NCI-H345 (cell line): ENCODE data around the gene MYO7A.

ENCODE experiments used
- DNase-seq: peaks from one replicate; lab custom pipeline; 2025; lab: John Stamatoyannopoulos, UW

Gene MYO7A

GRCh38 chr11:77111946-77112345 is 16.1 kb upstream of the MYO7A start:
- DNase-seq: no peak

GRCh38 chr11:77112641-77113381 is 15.2 kb upstream of the MYO7A start:
- no peak for DNase-seq

DNA sequence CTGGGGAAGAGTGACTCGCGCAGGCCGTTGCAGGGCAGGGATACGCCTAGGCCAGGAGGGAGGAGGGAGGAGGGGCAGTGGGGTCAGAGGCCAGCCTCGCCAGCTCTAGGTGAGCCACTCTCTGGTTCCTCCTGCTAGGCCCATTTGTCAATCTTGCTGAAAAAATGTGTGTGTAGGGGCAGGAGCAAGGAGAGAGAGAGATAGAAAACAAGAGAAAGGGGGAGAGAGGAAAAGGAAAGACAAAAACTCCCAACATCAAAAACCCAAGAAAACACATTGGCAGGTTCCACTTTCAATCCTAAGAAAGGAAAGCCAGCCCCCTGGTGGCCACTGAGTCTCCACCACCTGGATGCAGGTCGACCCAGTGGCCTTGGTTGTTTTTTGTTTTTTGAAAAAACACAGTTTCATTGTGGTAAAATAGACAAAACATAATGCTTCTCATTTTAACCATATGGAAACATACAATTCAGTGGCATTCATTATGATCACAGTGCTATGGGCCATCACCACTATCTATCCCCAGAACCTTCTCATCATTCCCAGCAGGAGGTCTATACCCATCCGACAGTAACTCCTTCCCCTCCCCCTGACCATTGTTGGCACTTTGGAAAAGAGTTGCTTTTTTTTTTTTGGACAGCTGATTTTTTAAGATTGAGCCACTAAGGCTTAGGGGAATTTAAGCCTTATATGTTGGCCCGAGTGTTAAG is 14.5 kb upstream of the MYO7A start:
- no peak for DNase-seq

DNA sequence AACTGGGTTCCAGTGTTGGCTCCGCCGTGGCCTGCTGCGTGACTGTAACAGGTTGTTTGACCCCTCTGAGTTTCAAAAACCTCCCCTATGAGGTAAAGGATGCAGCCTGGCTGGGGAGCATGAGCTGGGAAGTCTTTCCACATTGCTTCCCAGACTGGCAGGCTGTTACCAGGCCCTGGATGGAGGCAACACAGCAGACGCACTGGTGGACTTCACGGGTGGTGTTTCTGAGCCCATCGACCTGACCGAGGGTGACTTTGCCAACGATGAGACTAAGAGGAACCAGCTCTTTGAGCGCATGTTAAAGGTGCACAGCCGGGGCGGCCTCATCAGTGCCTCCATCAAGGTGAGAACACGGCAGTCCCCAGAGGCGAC is 14.0 kb upstream of the MYO7A start:
- no peak for DNase-seq

DNA sequence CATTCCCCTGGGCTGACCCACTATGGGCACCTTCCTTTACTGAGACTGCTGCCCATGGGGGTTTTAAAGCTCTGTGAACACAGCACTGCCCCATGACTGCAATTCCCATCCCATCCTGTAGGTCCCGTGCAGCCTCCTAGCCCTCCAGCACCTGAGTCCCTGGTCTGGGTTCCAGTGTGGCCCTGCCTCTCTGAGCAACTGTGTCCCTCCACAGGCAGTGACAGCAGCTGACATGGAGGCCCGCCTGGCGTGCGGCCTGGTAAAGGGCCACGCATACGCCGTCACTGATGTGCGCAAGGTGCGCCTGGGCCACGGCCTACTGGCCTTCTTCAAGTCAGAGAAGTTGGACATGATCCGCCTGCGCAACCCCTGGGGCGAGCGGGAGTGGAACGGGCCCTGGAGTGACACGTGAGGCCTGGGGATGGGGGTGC is 12.8 kb upstream of the MYO7A start:
- no peak for DNase-seq

DNA sequence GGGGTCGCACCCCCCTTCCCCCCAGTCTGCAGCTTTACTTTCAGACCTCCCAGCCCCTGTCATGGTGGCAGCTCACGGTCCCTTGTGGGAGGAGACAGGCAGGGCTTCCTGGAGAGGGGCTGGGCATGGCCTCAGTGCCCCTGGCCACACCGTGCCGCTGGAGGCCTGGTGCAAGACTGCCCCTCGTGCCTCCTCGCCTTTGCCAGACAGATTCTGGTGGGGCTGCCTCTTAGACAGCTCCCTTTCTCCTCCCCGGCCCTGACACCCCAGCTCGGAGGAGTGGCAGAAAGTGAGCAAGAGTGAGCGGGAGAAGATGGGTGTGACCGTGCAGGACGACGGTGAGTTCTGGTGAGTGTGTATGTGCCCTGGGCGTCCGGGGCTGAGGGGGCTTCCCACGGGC is 12.1 kb upstream of the MYO7A start:
- DNase-seq: no peak

GRCh38 chr11:77117492-77117891 is 10.6 kb upstream of the MYO7A start:
- DNase-seq: no peak

DNA sequence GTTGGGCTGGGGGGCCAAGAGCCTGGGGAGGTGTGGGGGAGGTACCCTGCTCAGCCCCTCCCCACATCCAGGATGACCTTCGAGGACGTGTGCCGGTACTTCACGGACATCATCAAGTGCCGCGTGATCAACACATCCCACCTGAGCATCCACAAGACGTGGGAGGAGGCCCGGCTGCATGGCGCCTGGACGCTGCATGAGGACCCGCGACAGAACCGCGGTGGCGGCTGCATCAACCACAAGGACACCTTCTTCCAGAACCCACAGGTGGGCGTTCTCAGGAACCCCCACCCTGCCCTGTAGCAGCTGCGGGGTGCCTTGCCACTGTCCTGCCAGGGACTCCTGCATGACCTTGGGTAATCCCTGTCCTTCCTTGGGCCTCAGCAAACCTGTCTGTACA is 10.0 kb upstream of the MYO7A start:
- no peak for DNase-seq

DNA sequence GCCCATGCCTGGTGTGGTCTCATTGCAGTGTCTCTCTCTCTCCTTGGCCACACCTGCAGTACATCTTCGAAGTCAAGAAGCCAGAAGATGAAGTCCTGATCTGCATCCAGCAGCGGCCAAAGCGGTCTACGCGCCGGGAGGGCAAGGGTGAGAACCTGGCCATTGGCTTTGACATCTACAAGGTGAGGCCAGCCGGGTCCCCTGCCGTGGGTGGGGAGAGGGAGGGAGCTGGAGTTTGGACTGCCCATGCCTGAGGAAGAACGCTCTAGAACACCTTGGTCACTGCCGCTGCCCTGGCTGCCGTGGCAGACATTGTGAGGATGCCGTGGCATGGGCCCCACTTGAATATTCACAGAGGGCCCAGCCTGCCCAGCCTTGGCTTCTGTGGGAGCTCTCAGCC is 9.1 kb upstream of the MYO7A start:
- no peak for DNase-seq

GRCh38 chr11:77119531-77119936 is 8.5 kb upstream of the MYO7A start:
- no peak for DNase-seq

DNA sequence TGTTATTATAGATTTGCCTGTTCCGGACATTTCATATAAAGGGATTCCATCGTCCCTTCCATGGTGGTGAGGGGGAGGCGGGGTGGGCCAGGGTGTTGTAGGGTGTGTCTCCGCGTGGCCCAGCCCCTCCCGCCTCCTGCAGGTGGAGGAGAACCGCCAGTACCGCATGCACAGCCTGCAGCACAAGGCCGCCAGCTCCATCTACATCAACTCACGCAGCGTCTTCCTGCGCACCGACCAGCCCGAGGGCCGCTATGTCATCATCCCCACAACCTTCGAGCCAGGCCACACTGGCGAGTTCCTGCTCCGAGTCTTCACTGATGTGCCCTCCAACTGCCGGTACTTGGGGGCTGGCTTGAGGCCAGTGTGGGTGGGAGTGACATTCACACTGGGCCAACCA is 7.5 kb upstream of the MYO7A start:
- DNase-seq: no peak

GRCh38 chr11:77121096-77121640 is 6.9 kb upstream of the MYO7A start:
- no peak for DNase-seq

DNA sequence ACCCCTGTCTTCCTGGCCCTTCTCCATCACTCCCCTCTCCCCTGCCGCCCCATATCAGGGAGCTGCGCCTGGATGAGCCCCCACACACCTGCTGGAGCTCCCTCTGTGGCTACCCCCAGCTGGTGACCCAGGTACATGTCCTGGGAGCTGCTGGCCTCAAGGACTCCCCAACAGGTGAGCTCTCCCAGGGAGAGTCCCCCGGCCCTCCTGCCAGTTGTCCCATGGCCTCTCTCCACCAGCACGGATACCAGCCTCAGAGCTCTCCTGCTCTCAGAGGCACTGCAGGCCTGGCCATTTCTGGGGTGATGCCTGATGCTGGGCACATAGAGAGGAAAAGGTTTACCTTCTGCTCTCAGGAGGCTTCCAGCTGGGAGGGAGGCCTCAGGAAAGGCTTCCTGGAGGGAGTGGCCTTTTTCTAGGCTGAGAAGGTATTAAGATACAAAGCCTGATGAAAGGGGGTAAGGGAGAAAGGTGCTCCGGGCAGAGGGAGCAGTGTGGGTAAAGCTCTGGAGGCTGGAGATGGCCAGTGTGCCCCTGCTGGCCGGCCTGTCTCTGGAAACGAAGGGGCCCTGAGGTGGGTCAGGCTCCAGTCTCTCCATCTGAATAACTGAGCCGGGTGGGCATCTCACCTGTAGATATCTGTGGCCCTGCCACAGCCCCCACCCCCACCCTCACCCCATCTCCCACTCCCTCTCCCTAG is 6.0 kb upstream of the MYO7A start:
- DNase-seq: no peak

- DNase-seq: no peak
Observed at GRCh38 chr11:77122576-77123212, 5.4 kb upstream of the MYO7A start.

DNA sequence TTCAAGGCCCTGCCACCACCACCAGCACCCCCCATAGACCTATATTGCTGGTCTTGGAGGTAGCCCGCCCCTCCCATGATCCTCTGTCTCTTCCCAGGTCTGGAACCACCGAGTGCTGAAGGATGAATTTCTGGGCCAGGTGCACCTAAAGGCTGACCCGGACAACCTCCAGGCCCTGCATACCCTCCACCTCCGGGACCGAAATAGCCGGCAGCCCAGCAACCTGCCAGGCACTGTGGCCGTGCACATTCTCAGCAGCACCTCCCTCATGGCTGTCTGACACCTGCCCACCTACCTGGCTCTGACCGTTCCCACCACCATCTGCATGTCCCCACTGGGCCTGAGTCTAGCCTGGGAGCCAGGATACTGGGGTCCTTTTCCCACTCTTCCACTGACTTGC is 4.5 kb upstream of the MYO7A start:
- no peak for DNase-seq

DNA sequence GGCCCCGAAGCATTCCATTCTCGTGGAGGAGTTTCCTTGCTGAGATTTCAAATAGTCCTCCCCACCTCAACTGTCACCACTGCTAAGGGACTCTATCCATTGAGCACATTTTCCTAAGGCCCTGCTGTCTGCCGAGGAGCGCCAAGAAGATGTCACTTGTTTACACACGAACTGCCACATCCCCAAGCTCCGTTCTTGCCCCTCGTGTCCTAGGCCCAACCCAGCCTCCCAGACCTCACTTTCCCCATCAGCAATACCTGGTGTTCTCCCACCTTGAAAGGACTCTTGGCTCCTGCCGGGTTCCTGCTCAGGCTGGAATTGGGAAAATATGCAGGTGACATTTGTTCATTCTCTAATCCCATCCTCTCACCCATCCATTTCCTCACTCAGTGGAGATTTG is 4.0 kb upstream of the MYO7A start:
- DNase-seq: no peak

GRCh38 chr11:77124488-77124887 is 3.6 kb upstream of the MYO7A start:
- no peak for DNase-seq

- DNase-seq: no peak
Observed at GRCh38 chr11:77125191-77125590, 2.9 kb upstream of the MYO7A start.

- no peak for DNase-seq
Observed at GRCh38 chr11:77125695-77126094, 2.4 kb upstream of the MYO7A start.

DNA sequence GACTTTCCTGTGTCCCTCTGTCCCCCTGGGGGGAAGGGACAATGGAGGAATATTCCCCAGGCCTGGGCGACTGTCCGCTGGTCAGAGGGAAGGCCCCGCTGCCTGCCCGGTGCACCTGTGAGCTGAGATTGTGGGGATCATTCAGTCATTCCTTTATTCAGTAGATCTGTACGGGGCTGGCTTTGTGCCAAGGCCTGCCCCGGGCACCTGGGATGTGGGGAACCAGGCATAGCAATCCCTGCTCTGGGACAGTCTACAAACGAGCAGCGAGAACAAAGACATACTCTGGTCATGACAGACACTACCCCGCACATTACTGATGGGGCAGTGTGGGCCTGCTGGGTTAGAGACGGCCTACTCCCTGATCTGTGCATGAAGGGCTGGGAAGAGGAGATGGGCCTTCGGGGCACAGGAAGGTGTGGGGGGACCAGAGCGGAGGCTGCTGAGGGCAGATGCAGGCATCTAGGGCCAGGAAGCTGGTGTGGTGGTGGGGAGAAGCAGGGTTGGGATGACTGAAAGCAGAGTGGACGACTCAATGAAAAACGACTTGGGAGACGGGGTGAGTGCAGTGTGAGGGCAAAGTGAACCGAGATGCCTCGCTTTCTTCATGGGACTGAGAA is 1.8 kb upstream of the MYO7A start:
- no peak for DNase-seq

GRCh38 chr11:77126861-77127234 is 1.2 kb upstream of the MYO7A start:
- DNase-seq: peak; percentile 67
